Liver (tissue), 9 donors: ENCODE measurements around the gene UBR4. TPM values are rescaled to one million over a fixed set of nuclear protein-coding genes. Genes with fewer than 3 reads are reported as not detected.

Source experiments
- DNase-seq: peaks from one replicate; pipeline ENCODE4 v3.0.0-alpha.2; 2017; ENCODE audit warnings: low spot score
- H3K27ac ChIP-seq, 2 donors: one replicate each; pipeline ENCODE4 v1.7.0; 2013; ENCODE audit warnings: inconsistent platforms in 2 of 2, low read length in 2 of 2, control low read depth in 1 of 2, low read depth in 1 of 2, mild to moderate bottlenecking in 1 of 2
- H3K27me3 ChIP-seq, 4 donors: one replicate each; pipeline versions ENCODE4 v1.6.1 to v1.7.0; 2013; ENCODE audit warnings: low read length in 3 of 4, inconsistent platforms in 1 of 4, mild to moderate bottlenecking in 1 of 4, moderate library complexity in 1 of 4; ENCODE audit not compliant: control insufficient read depth in 4 of 4, insufficient read depth in 4 of 4
- H3K36me3 ChIP-seq, 4 donors: one replicate each; pipeline versions ENCODE4 v1.6.1 to v1.7.0; 2013; ENCODE audit warnings: low read length in 3 of 4, mild to moderate bottlenecking in 3 of 4, low read depth in 1 of 4, moderate library complexity in 1 of 4; ENCODE audit not compliant: control insufficient read depth in 4 of 4, insufficient read depth in 3 of 4
- H3K4me1 ChIP-seq, 4 donors: one replicate each; pipeline versions ENCODE4 v1.6.1 to v1.7.0; 2013; ENCODE audit warnings: low read length in 3 of 4, mild to moderate bottlenecking in 3 of 4, moderate library complexity in 1 of 4; ENCODE audit not compliant: control insufficient read depth in 4 of 4, insufficient read depth in 4 of 4
- H3K4me3 ChIP-seq, 3 donors: one replicate each; pipeline versions ENCODE4 v1.6.1 to v1.7.0; 2013; ENCODE audit warnings: low read length in 3 of 3, control low read depth in 1 of 3, low read depth in 1 of 3, mild to moderate bottlenecking in 1 of 3
- H3K9ac ChIP-seq, 2 donors: one replicate each; pipeline ENCODE4 v1.7.0; 2013; ENCODE audit warnings: low read length in 2 of 2, mild to moderate bottlenecking in 2 of 2, moderate library complexity in 2 of 2, control low read depth in 1 of 2, low read depth in 1 of 2
- H3K9me3 ChIP-seq, 4 donors: one replicate each; pipeline versions ENCODE4 v1.6.1 to v1.7.0; 2013; ENCODE audit warnings: low read length in 3 of 4; ENCODE audit not compliant: control insufficient read depth in 4 of 4
- FOXA1 ChIP-seq: IDR thresholded peaks from 2 replicates; pipeline ENCODE4 v1.6.1; 2016; ENCODE audit warnings: antibody characterized with exemption
- FOXA2 ChIP-seq: IDR thresholded peaks from 2 replicates; pipeline ENCODE4 v1.6.1; 2016; ENCODE audit warnings: antibody characterized with exemption
- GABPA ChIP-seq, 2 donors: IDR thresholded peaks in 1 of 2; conservative IDR thresholded peaks in 1 of 2; 2 replicates each; pipeline ENCODE4 v1.6.1; 2016; ENCODE audit warnings: antibody characterized with exemption in 2 of 2, mild to moderate bottlenecking in 1 of 2, moderate library complexity in 1 of 2
- HNF4A ChIP-seq, 2 donors: conservative IDR thresholded peaks; 2 replicates each; pipeline ENCODE4 v1.6.1; 2016; ENCODE audit warnings: antibody characterized with exemption in 2 of 2, mild to moderate bottlenecking in 2 of 2
- HNF4G ChIP-seq: IDR thresholded peaks from 2 replicates; pipeline ENCODE4 v1.6.1; 2016; ENCODE audit warnings: antibody characterized with exemption
- JUND ChIP-seq, 2 donors: IDR thresholded peaks; 2 replicates each; pipeline ENCODE4 v1.6.1; 2016; ENCODE audit warnings: antibody characterized with exemption in 2 of 2
- NR2F2 ChIP-seq: IDR thresholded peaks from 2 replicates; pipeline ENCODE4 v1.6.1; 2016; ENCODE audit warnings: antibody characterized with exemption
- RAD21 ChIP-seq, 2 donors: IDR thresholded peaks; 2 replicates each; pipeline ENCODE4 v1.6.1; 2016; ENCODE audit warnings: antibody characterized with exemption in 2 of 2, mild to moderate bottlenecking in 2 of 2
- RXRA ChIP-seq, 2 donors: IDR thresholded peaks; 2 replicates each; pipeline ENCODE4 v1.6.1; 2017 to 2018; ENCODE audit warnings: antibody characterized with exemption in 2 of 2, mild to moderate bottlenecking in 1 of 2
- SP1 ChIP-seq: IDR thresholded peaks from 2 replicates; pipeline ENCODE4 v1.6.1; 2018; ENCODE audit warnings: antibody characterized with exemption, mild to moderate bottlenecking
- TAF1 ChIP-seq: conservative IDR thresholded peaks from 2 replicates; pipeline ENCODE4 v1.6.1; 2016; ENCODE audit warnings: antibody characterized with exemption, mild to moderate bottlenecking
- YY1 ChIP-seq: IDR thresholded peaks from 2 replicates; pipeline ENCODE4 v1.6.1; 2016; ENCODE audit warnings: antibody characterized with exemption, mild to moderate bottlenecking
- WGBS: extraction: QIAGEN DNeasy Blood & Tissue Kit; methylation state at CpG from one replicate; pipeline ENCODE4 v1.1.7; 2013; 5-methylcytosine and 5-hydroxymethylcytosine counted together
- polyA plus RNA-seq, 2 donors: library from polyadenylated mRNA; stranded (reverse) in 1 of 2; unstranded in 1 of 2; fragments of 200-250 nt in 1 of 2; fragments of >200 nt in 1 of 2; fragmentation: Nextera tagmentation in 1 of 2; extraction: Ambion mirVana in 1 of 2; gene quantifications; one replicate each; pipeline versions ENCODE4 v1.2.1 to v1.2.3, GENCODE V29; 2013 to 2015
- total RNA-seq, 2 donors: library from RNA; depleted of rRNA; stranded (reverse); fragments of >200 nt; gene quantifications; one replicate each; pipeline ENCODE4 v1.2.3, GENCODE V29; 2014
- TF ChIP-seq, protein P1 (sequence below): IDR thresholded peaks from 2 replicates; pipeline ENCODE4 v1.6.1; 2016; ENCODE audit warnings: antibody characterized with exemption
- TF ChIP-seq, protein P2 (sequence below): fragments of 150-350 bp; IDR thresholded peaks from 2 replicates; pipeline ENCODE4 v1.5.1; 2017; ENCODE audit warnings: improper control_type of control experiment, low read depth, low read length; ENCODE audit not compliant: missing input control
- TF ChIP-seq, protein P3 (sequence below): IDR thresholded peaks from 2 replicates; pipeline ENCODE4 v1.6.1; 2016; ENCODE audit warnings: antibody characterized with exemption
- TF ChIP-seq, protein P4 (sequence below): IDR thresholded peaks from 2 replicates; pipeline ENCODE4 v1.6.1; 2016; ENCODE audit warnings: antibody characterized with exemption, mild to moderate bottlenecking
- TF ChIP-seq, protein P5 (sequence below): IDR thresholded peaks from 2 replicates; pipeline ENCODE4 v1.6.1; 2016; ENCODE audit warnings: antibody characterized with exemption
- donor health status: healthy.
- donor health status: healthy.
- donor health status: healthy.
- donor health status: healthy.
- donor health status: healthy.

The UBR4 gene
- total and polyA plus RNA-seq, 4 donors = 45.4 to 156 (median 86.9) TPM

DNA sequence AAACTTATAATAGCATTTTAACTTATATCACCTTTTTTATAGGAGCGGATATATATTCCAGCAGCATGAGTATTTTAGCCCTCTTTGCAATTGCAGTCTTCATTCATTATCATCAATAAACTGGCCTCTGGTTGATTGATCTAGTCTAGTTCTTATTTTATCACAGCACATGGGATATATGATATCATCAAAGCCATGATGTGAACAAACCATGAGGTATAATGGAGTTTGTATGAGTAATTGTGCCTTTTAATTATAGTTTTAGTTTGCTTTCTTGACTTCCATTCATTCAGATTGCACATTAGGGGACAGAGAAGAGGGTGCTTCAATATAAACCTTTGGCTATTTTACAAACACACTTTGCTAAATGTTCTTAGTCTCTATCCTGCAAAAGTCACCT, 3.5 kb upstream of the UBR4 start:
- Histone ChIP-seq H3K4me3 (no peak overlapping the region), H3K9me3 (no peaks in the 10 kb centered on the region), H3K36me3 (peaks cover 4 to 22% (median 15%) of the 10 kb centered on the region in 4 donors), H3K27ac (no peak overlapping the region), H3K4me1 (peaks cover 2 to 27% (median 18%) of the 10 kb centered on the region in 4 donors), H3K9ac (no peak overlapping the region), H3K27me3 (no peaks in the 10 kb centered on the region)
- TF ChIP-seq, protein P1, sequence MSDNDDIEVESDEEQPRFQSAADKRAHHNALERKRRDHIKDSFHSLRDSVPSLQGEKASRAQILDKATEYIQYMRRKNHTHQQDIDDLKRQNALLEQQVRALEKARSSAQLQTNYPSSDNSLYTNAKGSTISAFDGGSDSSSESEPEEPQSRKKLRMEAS = no peak
- TF ChIP-seq, protein P2, sequence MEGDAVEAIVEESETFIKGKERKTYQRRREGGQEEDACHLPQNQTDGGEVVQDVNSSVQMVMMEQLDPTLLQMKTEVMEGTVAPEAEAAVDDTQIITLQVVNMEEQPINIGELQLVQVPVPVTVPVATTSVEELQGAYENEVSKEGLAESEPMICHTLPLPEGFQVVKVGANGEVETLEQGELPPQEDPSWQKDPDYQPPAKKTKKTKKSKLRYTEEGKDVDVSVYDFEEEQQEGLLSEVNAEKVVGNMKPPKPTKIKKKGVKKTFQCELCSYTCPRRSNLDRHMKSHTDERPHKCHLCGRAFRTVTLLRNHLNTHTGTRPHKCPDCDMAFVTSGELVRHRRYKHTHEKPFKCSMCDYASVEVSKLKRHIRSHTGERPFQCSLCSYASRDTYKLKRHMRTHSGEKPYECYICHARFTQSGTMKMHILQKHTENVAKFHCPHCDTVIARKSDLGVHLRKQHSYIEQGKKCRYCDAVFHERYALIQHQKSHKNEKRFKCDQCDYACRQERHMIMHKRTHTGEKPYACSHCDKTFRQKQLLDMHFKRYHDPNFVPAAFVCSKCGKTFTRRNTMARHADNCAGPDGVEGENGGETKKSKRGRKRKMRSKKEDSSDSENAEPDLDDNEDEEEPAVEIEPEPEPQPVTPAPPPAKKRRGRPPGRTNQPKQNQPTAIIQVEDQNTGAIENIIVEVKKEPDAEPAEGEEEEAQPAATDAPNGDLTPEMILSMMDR = no peak
- TF ChIP-seq HNF4G = no peak
- TF ChIP-seq, protein P3, sequence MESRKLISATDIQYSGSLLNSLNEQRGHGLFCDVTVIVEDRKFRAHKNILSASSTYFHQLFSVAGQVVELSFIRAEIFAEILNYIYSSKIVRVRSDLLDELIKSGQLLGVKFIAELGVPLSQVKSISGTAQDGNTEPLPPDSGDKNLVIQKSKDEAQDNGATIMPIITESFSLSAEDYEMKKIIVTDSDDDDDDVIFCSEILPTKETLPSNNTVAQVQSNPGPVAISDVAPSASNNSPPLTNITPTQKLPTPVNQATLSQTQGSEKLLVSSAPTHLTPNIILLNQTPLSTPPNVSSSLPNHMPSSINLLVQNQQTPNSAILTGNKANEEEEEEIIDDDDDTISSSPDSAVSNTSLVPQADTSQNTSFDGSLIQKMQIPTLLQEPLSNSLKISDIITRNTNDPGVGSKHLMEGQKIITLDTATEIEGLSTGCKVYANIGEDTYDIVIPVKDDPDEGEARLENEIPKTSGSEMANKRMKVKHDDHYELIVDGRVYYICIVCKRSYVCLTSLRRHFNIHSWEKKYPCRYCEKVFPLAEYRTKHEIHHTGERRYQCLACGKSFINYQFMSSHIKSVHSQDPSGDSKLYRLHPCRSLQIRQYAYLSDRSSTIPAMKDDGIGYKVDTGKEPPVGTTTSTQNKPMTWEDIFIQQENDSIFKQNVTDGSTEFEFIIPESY = no peak
- WGBS = 96% methylated on average over 1 of the region's 1 CpG
- no peak for DNase-seq

DNA sequence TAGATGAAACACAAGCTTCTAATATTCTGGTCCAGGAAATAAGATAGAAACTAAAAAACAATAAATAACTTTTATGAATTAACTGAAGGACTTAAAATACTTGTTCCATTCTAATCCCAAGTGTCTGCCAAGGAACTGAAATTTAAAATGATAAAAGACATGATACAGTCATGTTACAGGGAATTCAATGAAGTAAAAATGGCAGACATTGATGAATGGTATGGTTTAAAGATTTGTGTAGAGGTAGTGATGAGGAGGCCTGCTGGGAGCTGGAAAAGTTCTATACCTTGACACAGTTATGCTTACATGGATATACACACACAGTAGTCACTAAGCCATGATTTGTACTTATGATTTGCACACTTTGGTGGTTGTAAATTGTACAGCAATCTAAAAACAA, 2.1 kb upstream of the UBR4 start:
- peaks cover 2 to 30% (median 24%) of the 10 kb centered on the region in 4 donors for H3K4me1 ChIP-seq
- H3K27me3 ChIP-seq = no peaks in the 10 kb centered on the region
- no peak for DNase-seq
- H3K9ac ChIP-seq = no peak overlapping the region
- no peak overlapping the region for H3K4me3 ChIP-seq
- TF ChIP-seq, protein P1 = no peak
- TF ChIP-seq GABPA (IDR thresholded peaks at IDR 0.05 in 1 of 2, conservative IDR thresholded peaks at IDR 0.05 in 1 of 2) = no peak
- TF ChIP-seq, protein P4, sequence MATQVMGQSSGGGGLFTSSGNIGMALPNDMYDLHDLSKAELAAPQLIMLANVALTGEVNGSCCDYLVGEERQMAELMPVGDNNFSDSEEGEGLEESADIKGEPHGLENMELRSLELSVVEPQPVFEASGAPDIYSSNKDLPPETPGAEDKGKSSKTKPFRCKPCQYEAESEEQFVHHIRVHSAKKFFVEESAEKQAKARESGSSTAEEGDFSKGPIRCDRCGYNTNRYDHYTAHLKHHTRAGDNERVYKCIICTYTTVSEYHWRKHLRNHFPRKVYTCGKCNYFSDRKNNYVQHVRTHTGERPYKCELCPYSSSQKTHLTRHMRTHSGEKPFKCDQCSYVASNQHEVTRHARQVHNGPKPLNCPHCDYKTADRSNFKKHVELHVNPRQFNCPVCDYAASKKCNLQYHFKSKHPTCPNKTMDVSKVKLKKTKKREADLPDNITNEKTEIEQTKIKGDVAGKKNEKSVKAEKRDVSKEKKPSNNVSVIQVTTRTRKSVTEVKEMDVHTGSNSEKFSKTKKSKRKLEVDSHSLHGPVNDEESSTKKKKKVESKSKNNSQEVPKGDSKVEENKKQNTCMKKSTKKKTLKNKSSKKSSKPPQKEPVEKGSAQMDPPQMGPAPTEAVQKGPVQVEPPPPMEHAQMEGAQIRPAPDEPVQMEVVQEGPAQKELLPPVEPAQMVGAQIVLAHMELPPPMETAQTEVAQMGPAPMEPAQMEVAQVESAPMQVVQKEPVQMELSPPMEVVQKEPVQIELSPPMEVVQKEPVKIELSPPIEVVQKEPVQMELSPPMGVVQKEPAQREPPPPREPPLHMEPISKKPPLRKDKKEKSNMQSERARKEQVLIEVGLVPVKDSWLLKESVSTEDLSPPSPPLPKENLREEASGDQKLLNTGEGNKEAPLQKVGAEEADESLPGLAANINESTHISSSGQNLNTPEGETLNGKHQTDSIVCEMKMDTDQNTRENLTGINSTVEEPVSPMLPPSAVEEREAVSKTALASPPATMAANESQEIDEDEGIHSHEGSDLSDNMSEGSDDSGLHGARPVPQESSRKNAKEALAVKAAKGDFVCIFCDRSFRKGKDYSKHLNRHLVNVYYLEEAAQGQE = no peak
- TF ChIP-seq HNF4A (conservative IDR thresholded peaks at IDR 0.05) = no peak
- no peak for TF ChIP-seq SP1
- no peak for TF ChIP-seq RXRA (IDR thresholded peaks at IDR 0.05)
- no peak for TF ChIP-seq YY1
- no peak for TF ChIP-seq JUND (IDR thresholded peaks at IDR 0.05)
- TF ChIP-seq TAF1 = no peak
- TF ChIP-seq, protein P3 = no peak
- TF ChIP-seq, protein P2 = no peak
- TF ChIP-seq FOXA1 = no peak
- no peak for TF ChIP-seq RAD21 (IDR thresholded peaks at IDR 0.05)
- no peak for TF ChIP-seq FOXA2
- no peak for TF ChIP-seq NR2F2
- TF ChIP-seq, protein P5, sequence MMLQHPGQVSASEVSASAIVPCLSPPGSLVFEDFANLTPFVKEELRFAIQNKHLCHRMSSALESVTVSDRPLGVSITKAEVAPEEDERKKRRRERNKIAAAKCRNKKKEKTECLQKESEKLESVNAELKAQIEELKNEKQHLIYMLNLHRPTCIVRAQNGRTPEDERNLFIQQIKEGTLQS = no peak
- peaks cover 4 to 14% (median 7%) of the 10 kb centered on the region in 4 donors for H3K36me3 ChIP-seq
- H3K27ac ChIP-seq = no peak overlapping the region
- no peaks in the 10 kb centered on the region for H3K9me3 ChIP-seq
